Psoas muscle (tissue), 8 donors: ENCODE data around the gene ADAT3. TPM values are rescaled to one million over a fixed set of nuclear protein-coding genes. Genes with fewer than 3 reads are reported as not detected.

Experiments
- ATAC-seq, 4 donors: fragments of 200-7000 bp; cut with Tn5 transposase; one replicate each; pipeline ENCODE4 v1.9.1; 2020; ENCODE audit warnings: moderate library complexity in 3 of 4, mild to moderate bottlenecking in 2 of 4
- DNase-seq, 2 donors: peaks; one replicate each; pipeline ENCODE4 v3.0.0-alpha.2; 2020
- H3K27ac ChIP-seq: fragments of 200-600 bp; one replicate; pipeline ENCODE4 v1.8.0; 2022
- H3K27me3 ChIP-seq, 3 donors: fragments of 200-600 bp in 1 of 3; one replicate each; pipeline versions ENCODE4 v1.6.1 to v1.8.0; 2013 to 2022; ENCODE audit warnings: low read length in 2 of 3, mild to moderate bottlenecking in 2 of 3, moderate library complexity in 1 of 3; ENCODE audit not compliant: insufficient read depth in 3 of 3
- H3K36me3 ChIP-seq, 2 donors: fragments of 200-600 bp in 1 of 2; one replicate each; pipeline versions ENCODE4 v1.6.1 to v1.8.0; 2013 to 2022; ENCODE audit warnings: low read depth in 1 of 2, mild to moderate bottlenecking in 1 of 2, moderate library complexity in 1 of 2; ENCODE audit not compliant: insufficient read depth in 1 of 2
- H3K4me1 ChIP-seq: fragments of 200-600 bp; one replicate; pipeline ENCODE4 v1.8.0; 2022
- H3K4me3 ChIP-seq: fragments of 200-600 bp; one replicate; pipeline ENCODE4 v1.8.0; 2022; ENCODE audit warnings: mild to moderate bottlenecking
- H3K9me3 ChIP-seq: fragments of 200-600 bp; one replicate; pipeline ENCODE4 v1.8.0; 2022
- WGBS, 3 donors: extraction: QIAGEN DNeasy Blood & Tissue Kit; methylation state at CpG; one replicate each; pipeline versions ENCODE4 v1.1.6 to v1.1.7; 2013; 5-methylcytosine and 5-hydroxymethylcytosine counted together
- intact Hi-C, 2 donors: fragments of 100-400 bp; cut with DNase I; formaldehyde crosslinking; loops; one replicate each; pipeline versions ENCODE4 v1.11.0 to v1.14.2; 2022
- polyA plus RNA-seq, 3 donors: library from polyadenylated mRNA; stranded (reverse); fragments of 200-250 nt; gene quantifications; one replicate each; pipeline ENCODE4 v1.2.3, GENCODE V29; 2013
- total RNA-seq, 4 donors: library from RNA; stranded (reverse); fragmentation: NEBNext Ultra II Directional in 2 of 4; extraction: Animal tissue kit (Norgen Biotek cat#: 25700) in 2 of 4; gene quantifications; one replicate each; pipeline versions ENCODE4 v1.2.1 to v1.2.4, GENCODE V29; 2021 to 2023
- TF ChIP-seq, protein P1 (sequence below): fragments of 200-600 bp; IDR thresholded peaks from one replicate; pipeline ENCODE4 v1.8.0; 2022; ENCODE audit warnings: antibody characterized with exemption
- donor health status: healthy with polysubstance abuse.
- donor health status: DM: no; HTN: no; CAD: no; lungs with moderate emphysema.
- donor health status: Bipolar disorder and iron deficiency.
- donor health status: healthy.
- donor health status: DM: yes; HTN: yes; CAD: no.
- donor health status: DM: no; HTN: no; CAD: no.
- donor health status: DM: no; HTN: no; CAD: no.
- donor health status: DM: yes; HTN: yes; CAD: no.

The ADAT3 gene
- total and polyA plus RNA-seq, 7 donors: 1.4 to 7.2 (median 2.2) TPM

DNA sequence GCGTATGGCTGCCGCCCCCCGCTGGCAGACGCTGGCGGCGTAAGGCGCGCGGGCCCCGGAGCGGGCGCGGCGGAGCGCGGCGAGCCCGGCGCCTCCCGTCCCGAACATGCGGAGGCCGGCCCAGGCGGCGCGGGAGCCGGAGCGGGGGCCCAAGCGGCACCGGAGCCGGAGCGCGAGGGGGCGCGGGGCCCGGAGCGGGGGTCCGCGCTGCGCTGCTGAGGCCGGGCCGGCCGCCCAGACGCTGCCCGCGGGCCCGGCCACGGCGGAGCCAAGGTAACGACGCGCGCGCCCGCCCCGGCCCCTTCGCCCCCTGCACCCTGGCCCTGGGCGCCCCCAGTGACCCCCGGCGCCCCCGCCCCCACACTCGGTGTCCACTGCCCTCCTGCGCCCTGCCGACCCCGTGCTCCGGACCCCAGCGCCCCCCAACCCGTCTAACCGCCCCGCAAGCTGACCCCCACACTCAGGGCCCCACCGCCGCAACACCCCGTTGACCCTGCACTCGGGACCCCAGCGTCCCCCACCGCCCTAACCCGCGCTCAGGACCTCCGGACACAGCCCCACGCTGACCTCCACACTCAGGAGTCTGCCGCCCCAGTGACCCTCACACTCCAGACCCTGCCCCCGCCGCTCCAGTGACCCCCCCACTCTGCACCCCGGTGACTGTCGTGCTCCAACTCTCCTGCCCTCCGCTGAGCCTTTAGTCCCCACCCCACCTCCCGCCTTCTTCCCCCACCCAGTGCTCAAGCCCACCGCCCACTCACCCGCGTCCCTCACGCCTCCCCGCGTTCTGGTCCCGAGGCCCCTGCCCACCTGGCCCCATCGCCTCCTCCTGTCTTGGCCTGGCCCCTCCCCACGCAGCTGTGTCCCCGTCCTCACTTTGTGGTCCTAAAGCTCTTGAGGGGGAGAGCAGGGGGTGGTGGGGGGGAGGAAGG lies 36.2 kb downstream of the ADAT3 start, which contains the start of gene CSNK1G2:
Gene CSNK1G2 (plus strand): TSS at position 27 of the 932 bp plus-strand sequence. CDS start 28,601 bp downstream, outside the sequence.
- Histone ChIP-seq H3K4me1 (peaks cover 15% of the 10 kb centered on the region), H3K27me3 (no peaks in the 10 kb centered on the region), H3K9me3 (no peaks in the 10 kb centered on the region), H3K36me3 (no peaks in the 10 kb centered on the region), H3K4me3 (peak within 1 kb of the TSS; percentile 76), H3K27ac (peak within 1 kb of the TSS; percentile 95)
- ATAC-seq (peak in 1 of 4 donors; percentile 7), DNase-seq (peak in 1 of 2 donors; percentile 39)
- TF ChIP-seq, protein P1, sequence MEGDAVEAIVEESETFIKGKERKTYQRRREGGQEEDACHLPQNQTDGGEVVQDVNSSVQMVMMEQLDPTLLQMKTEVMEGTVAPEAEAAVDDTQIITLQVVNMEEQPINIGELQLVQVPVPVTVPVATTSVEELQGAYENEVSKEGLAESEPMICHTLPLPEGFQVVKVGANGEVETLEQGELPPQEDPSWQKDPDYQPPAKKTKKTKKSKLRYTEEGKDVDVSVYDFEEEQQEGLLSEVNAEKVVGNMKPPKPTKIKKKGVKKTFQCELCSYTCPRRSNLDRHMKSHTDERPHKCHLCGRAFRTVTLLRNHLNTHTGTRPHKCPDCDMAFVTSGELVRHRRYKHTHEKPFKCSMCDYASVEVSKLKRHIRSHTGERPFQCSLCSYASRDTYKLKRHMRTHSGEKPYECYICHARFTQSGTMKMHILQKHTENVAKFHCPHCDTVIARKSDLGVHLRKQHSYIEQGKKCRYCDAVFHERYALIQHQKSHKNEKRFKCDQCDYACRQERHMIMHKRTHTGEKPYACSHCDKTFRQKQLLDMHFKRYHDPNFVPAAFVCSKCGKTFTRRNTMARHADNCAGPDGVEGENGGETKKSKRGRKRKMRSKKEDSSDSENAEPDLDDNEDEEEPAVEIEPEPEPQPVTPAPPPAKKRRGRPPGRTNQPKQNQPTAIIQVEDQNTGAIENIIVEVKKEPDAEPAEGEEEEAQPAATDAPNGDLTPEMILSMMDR: peak; percentile 30
- intact Hi-C loops: no loop called here
- 0 to 1% (median 0%) methylated on average over 32 to 97 of the region's 97 CpGs for WGBS, 3 donors

DNA sequence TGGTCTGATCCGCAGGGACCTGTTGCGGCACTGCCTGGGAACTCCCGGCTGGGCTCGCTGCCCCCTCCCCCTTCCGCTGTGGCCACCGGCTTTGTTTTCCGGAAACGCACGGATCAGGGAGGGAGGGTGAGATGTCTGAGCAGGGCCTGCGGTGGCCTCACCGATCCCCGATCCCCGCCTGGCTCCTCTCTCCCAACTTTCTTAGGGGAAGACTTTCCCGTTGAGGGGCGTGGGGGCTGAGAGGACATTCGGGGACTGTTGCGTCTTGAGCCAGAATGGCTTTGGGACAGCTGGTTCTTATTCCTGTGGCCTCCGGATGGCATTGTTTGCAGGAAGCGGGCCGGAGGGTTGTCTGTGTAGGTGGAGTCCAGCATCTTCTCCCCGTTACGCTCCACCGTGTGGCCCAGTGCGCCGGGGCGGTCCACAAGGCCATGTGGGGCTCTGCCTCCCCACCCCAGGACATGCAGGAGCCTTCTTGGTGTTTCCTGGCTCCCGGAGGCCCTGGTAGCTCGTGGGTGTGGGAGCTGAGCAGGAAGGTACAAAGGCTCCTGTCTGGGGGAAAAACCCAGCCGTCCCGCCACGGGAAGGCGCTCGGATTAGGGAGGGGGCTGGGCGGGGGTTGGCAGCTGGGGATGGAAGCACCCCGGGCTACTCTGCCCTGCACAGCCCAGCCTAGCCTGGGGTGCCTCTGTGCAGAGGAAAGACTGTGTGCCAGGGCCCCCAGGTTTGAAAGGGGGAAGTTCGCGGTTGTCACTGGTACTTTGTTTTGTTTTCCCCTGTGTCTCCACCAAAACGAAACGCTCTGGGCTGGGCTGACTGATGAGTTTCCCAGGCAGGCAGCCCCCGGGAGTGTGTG lies 37.1 kb downstream of the ADAT3 start:
- TF ChIP-seq, protein P1: no peak
- Histone ChIP-seq H3K9me3 (no peaks in the 10 kb centered on the region), H3K27me3 (no peaks in the 10 kb centered on the region), H3K4me3 (peak overlapping the region; percentile 72), H3K4me1 (peaks cover 15% of the 10 kb centered on the region), H3K36me3 (no peaks in the 10 kb centered on the region), H3K27ac (peak overlapping the region; percentile 95)
- peak; percentile 74 to 83 for DNase-seq
- intact Hi-C loops: no loop called here
- 5 to 9% (median 5%) methylated on average over 34 to 40 of the region's 40 CpGs for WGBS, 3 donors
- peak; percentile 23 to 44 (median 33) for ATAC-seq

DNA sequence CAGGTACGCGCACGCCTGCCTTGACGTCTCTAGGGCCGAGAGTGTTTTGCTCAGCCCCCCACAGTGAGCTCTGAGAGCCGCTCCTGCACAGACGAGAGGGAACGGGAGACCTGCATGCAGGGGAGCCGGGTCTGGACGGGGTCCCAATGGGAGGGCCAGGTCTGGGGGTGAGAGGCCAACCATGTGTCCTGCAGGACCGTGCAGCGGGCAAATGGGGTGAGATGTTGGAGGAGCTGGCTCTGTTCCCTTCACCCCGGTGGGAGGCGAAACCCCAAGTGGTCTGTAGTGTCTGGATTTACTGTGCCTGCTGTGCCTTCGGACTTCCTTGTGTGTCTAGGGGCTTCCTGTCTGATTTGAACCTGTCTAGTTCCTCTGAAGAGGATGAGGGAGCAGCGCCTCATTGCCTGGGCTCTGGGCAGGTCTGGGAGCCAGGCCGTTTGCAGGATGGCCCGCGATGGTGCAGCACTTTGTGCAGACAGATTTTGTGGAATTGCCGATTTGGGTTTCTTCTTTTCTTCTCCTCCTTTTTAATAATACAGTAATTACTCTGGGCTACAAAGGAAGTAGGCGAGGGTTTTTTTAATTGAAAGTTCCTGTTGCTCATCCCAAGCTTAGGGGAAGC lies 37.8 kb downstream of the ADAT3 start:
- Histone ChIP-seq H3K4me3 (peak overlapping the region; percentile 72), H3K36me3 (no peaks in the 10 kb centered on the region), H3K27me3 (no peaks in the 10 kb centered on the region), H3K4me1 (peaks cover 15% of the 10 kb centered on the region), H3K27ac (peak overlapping the region; percentile 95), H3K9me3 (no peaks in the 10 kb centered on the region)
- TF ChIP-seq, protein P1: no peak
- intact Hi-C loops: no loop called here
- DNase-seq (no peak), ATAC-seq (no peak)
- 38 to 46% (median 44%) methylated on average over 21 of the region's 21 CpGs for WGBS, 3 donors

DNA sequence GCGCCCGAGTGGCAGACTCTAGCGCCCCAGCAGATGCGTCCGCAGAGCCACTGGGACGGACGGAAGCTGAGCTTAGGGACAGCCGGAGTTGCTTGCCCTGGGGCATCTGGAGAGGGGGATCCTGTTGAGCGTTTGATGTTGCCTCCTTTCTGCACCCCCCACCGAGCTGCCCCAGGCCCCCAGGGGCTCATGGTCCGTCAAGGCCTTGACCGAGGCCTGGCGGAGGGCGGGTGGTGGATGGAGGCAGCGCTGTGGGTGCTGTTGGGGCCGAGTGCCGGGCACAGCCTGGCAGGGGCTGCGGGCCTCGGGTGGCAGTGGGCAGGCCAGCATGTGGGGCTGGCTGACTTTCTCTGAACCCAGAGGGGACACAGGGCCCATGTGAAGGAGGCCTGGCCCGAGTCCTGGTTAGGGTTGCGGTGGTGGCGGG lies 38.5 kb downstream of the ADAT3 start:
- intact Hi-C loops: no loop called here

More for the DNA sequence above, 38.5 kb downstream of the ADAT3 start:
- H3K27ac ChIP-seq: no peak overlapping the region
- no peak for ATAC-seq
- no peak for DNase-seq
- no peaks in the 10 kb centered on the region for H3K36me3 ChIP-seq
- no peaks in the 10 kb centered on the region for H3K9me3 ChIP-seq
- peaks cover 15% of the 10 kb centered on the region for H3K4me1 ChIP-seq
- 83 to 89% (median 85%) methylated on average over 19 to 22 of the region's 22 CpGs for WGBS, 3 donors
- H3K4me3 ChIP-seq: no peak overlapping the region
- TF ChIP-seq, protein P1: no peak
- H3K27me3 ChIP-seq: no peaks in the 10 kb centered on the region
